Measurements from ENCODE around the gene SEMA6D.
A peak's percentile ranks its signal among the peaks of the same experiment; 100 is the strongest.

SEMA6D gene

DNA sequence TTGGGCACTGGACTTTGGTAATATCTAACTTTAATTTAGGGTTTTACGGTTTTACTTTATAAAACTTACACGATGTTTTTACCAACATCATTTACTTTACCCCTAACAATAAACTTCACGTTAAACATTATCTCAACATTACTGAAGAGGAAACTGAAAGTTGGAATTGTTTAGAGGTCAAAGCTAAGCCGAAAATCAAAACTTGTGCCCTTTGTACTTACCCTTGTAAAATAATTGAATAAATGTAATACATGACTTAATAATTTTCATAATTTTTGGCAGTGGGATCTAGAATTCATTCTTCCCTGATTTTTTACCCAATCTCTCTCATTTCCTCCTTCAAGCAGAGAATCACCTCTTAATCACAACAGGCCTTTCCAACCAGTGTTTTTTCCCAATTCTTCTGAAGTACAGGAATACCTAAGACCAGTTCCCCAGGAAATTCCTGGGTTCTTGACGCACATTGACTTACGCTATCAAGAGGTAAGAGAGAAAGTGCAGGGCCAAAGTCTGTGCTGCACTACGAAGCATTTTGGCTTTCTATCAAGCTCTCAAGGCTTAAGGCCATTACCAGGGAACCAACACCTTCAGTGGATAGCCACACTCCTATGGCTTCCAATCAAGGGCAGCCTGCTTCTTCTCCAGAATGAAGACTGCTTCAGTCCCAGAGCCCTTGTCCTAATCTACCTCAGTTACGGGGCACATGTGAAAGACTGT lies 11.9 kb upstream of the SEMA6D start:
- TF ChIP-seq CTCF (IDR thresholded peaks at IDR 0.05; ENCODE audit: insufficient read depth, missing control alignments): no peak
- FAIRE-seq (no peak), DNase-seq (ENCODE audit: insufficient read length, low spot score) (no peak)

- no peak for DNase-seq (ENCODE audit: insufficient read length, low spot score)
- no peak for TF ChIP-seq CTCF (IDR thresholded peaks at IDR 0.05; ENCODE audit: insufficient read depth, missing control alignments)
- no peak for FAIRE-seq
Observed at GRCh38 chr15:47707391-47707790, 9.9 kb upstream of the SEMA6D start.

DNA sequence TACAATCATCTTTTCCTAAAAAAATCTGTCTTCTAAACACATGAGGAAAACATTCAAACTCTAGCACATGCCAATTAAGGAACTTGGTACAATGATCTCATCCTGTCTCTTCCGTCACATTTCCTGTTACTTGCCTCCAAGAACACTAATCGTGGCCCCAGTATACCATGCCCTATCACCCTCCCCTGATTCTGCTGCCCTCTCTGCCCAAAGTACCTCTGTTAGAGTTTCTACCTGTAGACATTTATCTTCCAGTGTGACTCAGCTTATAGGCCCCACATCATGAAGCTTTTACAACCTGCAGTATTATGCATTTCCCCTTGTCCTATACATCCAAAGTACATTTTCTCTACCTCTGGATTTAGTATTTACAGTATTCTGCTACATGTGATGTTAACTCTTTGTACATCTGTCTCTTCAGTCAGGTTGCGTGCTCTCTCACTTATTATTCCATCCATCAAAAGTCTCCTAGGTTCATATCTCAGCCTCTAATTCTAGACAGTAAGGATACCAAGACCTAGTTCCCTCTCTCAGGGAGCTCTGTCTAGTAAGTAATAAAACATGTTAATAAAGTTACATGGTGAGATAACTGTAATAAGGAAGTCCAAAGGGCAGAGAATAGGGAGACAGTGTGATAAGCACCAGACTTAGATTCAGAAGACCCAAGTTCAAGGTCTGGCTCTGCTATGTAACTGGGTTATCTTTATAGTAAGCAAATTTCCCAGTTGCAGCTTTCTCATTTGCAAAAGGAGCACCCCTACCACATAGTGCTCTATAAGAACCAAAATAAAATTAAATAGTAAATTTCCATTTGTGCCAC lies 8.9 kb upstream of the SEMA6D start:
- FAIRE-seq (no peak), DNase-seq (ENCODE audit: insufficient read length, low spot score) (no peak)
- no peak for TF ChIP-seq CTCF (IDR thresholded peaks at IDR 0.05; ENCODE audit: insufficient read depth, missing control alignments)

GRCh38 chr15:47711655-47712054 lies 5.7 kb upstream of the SEMA6D start:
- peak; percentile 48 for TF ChIP-seq CTCF (IDR thresholded peaks at IDR 0.05; ENCODE audit: insufficient read depth, missing control alignments)
- no peak for FAIRE-seq
- DNase-seq (ENCODE audit: insufficient read length, low spot score): no peak

DNA sequence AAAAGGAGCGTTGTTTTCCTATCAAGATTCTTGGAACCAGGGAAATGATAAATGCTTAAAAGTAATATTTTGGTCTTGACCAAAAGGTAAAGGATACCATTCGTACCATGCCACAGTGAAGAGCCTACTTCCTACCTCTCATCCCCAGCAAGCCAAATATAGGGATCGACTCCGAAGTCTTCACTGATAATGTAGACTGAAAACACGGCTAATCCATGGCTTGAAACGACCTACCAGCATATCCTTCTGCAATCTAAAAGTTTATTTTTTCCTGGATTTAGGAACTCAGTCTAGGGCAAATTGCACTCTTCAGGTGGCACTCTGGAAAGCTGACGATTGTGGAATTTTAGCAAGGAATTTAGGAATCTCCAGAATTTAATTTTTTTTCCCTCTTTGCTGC lies 1.9 kb upstream of the SEMA6D start:
- no peak for FAIRE-seq
- TF ChIP-seq CTCF (IDR thresholded peaks at IDR 0.05; ENCODE audit: insufficient read depth, missing control alignments): no peak
- DNase-seq (ENCODE audit: insufficient read length, low spot score): no peak

- no peak for FAIRE-seq
- no peak for TF ChIP-seq CTCF (IDR thresholded peaks at IDR 0.05; ENCODE audit: insufficient read depth, missing control alignments)
- no peak for DNase-seq (ENCODE audit: insufficient read length, low spot score)
Observed at GRCh38 chr15:47715856-47716445, 1.4 kb upstream of the SEMA6D start.

All from D721Med (cell line).